Psoas muscle (tissue), 8 donors: ENCODE data around the gene PLSCR4. TPM values are rescaled to one million over a fixed set of nuclear protein-coding genes. Genes with fewer than 3 reads are reported as not detected.

Experiments used
- ATAC-seq, 4 donors: fragments of 200-7000 bp; cut with Tn5 transposase; one replicate each; pipeline ENCODE4 v1.9.1; 2020; ENCODE audit warnings: moderate library complexity in 3 of 4, mild to moderate bottlenecking in 2 of 4
- DNase-seq, 2 donors: peaks; one replicate each; pipeline ENCODE4 v3.0.0-alpha.2; 2020
- H3K27ac ChIP-seq: fragments of 200-600 bp; one replicate; pipeline ENCODE4 v1.8.0; 2022
- H3K27me3 ChIP-seq, 3 donors: fragments of 200-600 bp in 1 of 3; one replicate each; pipeline versions ENCODE4 v1.6.1 to v1.8.0; 2013 to 2022; ENCODE audit warnings: low read length in 2 of 3, mild to moderate bottlenecking in 2 of 3, moderate library complexity in 1 of 3; ENCODE audit not compliant: insufficient read depth in 3 of 3
- H3K36me3 ChIP-seq, 2 donors: fragments of 200-600 bp in 1 of 2; one replicate each; pipeline versions ENCODE4 v1.6.1 to v1.8.0; 2013 to 2022; ENCODE audit warnings: low read depth in 1 of 2, mild to moderate bottlenecking in 1 of 2, moderate library complexity in 1 of 2; ENCODE audit not compliant: insufficient read depth in 1 of 2
- H3K4me1 ChIP-seq: fragments of 200-600 bp; one replicate; pipeline ENCODE4 v1.8.0; 2022
- H3K4me3 ChIP-seq: fragments of 200-600 bp; one replicate; pipeline ENCODE4 v1.8.0; 2022; ENCODE audit warnings: mild to moderate bottlenecking
- H3K9me3 ChIP-seq: fragments of 200-600 bp; one replicate; pipeline ENCODE4 v1.8.0; 2022
- WGBS, 3 donors: extraction: QIAGEN DNeasy Blood & Tissue Kit; methylation state at CpG; one replicate each; pipeline versions ENCODE4 v1.1.6 to v1.1.7; 2013; 5-methylcytosine and 5-hydroxymethylcytosine counted together
- intact Hi-C, 2 donors: fragments of 100-400 bp; cut with DNase I; formaldehyde crosslinking; loops; one replicate each; pipeline versions ENCODE4 v1.11.0 to v1.14.2; 2022
- polyA plus RNA-seq, 3 donors: library from polyadenylated mRNA; stranded (reverse); fragments of 200-250 nt; gene quantifications; one replicate each; pipeline ENCODE4 v1.2.3, GENCODE V29; 2013
- total RNA-seq, 4 donors: library from RNA; stranded (reverse); fragmentation: NEBNext Ultra II Directional in 2 of 4; extraction: Animal tissue kit (Norgen Biotek cat#: 25700) in 2 of 4; gene quantifications; one replicate each; pipeline versions ENCODE4 v1.2.1 to v1.2.4, GENCODE V29; 2021 to 2023
- TF ChIP-seq, protein P1 (sequence below): fragments of 200-600 bp; IDR thresholded peaks from one replicate; pipeline ENCODE4 v1.8.0; 2022; ENCODE audit warnings: antibody characterized with exemption
- donor health status: healthy with polysubstance abuse.
- donor health status: DM: no; HTN: no; CAD: no; lungs with moderate emphysema.
- donor health status: Bipolar disorder and iron deficiency.
- donor health status: healthy.
- donor health status: DM: yes; HTN: yes; CAD: no.
- donor health status: DM: no; HTN: no; CAD: no.
- donor health status: DM: no; HTN: no; CAD: no.
- donor health status: DM: yes; HTN: yes; CAD: no.

Gene PLSCR4
- total and polyA plus RNA-seq, 7 donors = 2.0 to 13.5 (median 3.6) TPM

DNA sequence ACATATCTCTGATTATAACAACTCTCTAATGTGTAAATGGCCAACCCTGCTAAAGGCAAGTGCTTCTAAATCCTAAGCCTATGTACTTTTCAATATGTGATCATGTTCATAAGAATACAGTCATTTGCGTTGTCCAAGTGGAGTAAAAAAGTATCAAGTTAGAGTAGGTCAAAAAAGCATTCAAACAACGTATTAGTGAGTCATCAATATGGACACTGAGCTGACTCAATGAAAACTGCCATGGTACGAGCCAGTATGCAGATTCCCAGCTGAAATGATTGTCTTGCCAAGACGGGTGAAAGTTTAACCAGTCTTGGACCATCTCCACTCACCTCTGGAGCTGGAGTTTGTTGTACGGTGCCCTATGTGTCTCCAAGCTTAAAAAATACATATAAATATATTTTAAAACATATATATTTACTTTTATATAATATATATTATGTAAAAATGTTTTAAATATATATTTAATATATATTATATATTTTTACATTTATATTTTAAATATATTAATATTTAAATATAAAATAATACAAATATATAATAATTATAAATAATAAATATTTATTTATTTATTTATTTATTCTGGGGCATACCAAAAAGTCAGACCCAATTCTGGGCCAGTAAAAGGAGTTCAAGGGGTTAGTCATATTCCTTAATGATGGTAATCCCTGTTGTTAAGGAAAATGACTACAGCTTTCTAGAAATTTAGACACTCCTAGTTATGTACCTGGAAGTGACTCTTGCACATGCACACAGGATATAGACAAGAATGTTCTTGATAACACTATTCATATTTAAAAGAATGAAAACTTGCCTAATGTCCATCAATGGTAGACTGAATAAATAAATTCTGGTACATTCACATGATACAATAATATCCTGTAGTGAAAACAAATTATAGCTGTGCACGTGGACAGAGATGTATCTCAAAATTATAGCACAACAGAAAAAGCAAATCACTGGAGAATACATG is 27.2 kb downstream of the PLSCR4 start:
- Histone ChIP-seq H3K9me3 (no peaks in the 10 kb centered on the region), H3K27me3 (no peaks in the 10 kb centered on the region), H3K4me3 (no peak overlapping the region), H3K36me3 (no peaks in the 10 kb centered on the region), H3K4me1 (no peaks in the 10 kb centered on the region), H3K27ac (no peak overlapping the region)
- TF ChIP-seq, protein P1, sequence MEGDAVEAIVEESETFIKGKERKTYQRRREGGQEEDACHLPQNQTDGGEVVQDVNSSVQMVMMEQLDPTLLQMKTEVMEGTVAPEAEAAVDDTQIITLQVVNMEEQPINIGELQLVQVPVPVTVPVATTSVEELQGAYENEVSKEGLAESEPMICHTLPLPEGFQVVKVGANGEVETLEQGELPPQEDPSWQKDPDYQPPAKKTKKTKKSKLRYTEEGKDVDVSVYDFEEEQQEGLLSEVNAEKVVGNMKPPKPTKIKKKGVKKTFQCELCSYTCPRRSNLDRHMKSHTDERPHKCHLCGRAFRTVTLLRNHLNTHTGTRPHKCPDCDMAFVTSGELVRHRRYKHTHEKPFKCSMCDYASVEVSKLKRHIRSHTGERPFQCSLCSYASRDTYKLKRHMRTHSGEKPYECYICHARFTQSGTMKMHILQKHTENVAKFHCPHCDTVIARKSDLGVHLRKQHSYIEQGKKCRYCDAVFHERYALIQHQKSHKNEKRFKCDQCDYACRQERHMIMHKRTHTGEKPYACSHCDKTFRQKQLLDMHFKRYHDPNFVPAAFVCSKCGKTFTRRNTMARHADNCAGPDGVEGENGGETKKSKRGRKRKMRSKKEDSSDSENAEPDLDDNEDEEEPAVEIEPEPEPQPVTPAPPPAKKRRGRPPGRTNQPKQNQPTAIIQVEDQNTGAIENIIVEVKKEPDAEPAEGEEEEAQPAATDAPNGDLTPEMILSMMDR = no peak
- 87 to 88% (median 88%) methylated on average over 6 of the region's 6 CpGs for WGBS, 3 donors
- DNase-seq (no peak), ATAC-seq (no peak)
- intact Hi-C loops = no loop called here

DNA sequence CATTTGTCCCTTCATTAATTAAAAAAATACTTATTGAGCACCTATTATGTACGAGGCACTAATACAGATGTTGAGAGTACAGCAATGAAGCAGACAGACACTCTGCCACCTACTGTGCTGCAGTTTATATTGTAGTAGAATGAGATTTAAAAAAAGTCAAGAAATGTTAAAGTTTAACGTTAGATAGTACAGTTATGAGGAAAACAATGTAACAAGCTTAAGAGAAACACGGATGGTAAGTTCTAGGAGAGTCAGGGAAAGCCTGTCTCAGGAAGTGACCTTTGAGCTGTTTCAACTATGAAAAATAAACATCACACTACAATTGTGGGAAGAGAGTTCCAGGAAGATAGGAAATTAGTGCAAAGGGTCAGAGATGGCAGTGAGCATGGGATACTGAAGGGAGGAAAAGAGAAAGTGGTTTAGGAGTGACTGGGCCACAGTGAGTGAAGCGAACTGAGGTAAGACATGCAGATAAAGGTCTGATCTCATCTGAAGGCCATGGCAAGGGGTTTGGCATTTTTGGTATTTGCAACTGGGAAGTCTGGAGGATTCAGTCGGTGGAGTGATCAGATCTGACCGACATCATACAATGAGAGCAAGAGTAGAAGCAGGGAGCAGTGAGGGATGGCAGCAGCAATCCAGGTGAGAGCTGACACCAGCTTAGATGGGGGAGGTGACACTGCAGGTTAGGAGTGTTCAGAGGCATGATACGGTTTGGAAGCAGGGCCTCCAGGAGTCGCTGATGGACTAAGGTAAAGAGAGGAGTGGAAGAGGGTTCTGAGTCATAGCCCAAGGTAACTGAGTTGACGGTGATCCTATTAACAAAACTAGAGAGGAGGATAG is 28.5 kb downstream of the PLSCR4 start:
- no peaks in the 10 kb centered on the region for H3K36me3 ChIP-seq
- H3K4me3 ChIP-seq = no peak overlapping the region
- H3K27ac ChIP-seq = no peak overlapping the region
- ATAC-seq (peak in 1 of 4 donors; percentile 27), DNase-seq (no peak)
- WGBS, 3 donors = 68 to 74% (median 70%) methylated on average over 9 of the region's 9 CpGs
- TF ChIP-seq, protein P1 = no peak
- H3K4me1 ChIP-seq = no peaks in the 10 kb centered on the region
- H3K27me3 ChIP-seq = no peaks in the 10 kb centered on the region
- H3K9me3 ChIP-seq = no peaks in the 10 kb centered on the region
- intact Hi-C loops = no loop called here

DNA sequence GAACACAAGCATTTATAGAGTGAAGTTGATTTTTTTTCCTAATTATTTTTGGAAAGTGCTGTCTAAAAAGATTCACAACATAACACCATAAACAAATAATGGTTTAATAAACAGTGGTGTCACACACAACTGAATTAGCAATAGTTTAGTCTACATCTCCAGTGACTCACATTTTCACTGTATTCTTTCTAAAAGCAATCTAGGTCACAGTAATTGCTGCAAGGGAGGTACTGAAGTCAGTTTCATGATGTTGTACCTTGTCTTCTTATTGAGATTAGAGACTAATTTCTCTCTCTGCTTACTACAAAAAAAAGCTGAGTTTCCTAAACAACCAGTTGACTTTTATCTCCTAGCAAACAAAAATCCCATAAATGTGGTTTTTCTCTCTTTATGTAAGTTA is 29.6 kb downstream of the PLSCR4 start:
- DNase-seq (no peak), ATAC-seq (no peak)
- Histone ChIP-seq H3K27me3 (no peaks in the 10 kb centered on the region), H3K27ac (no peak overlapping the region), H3K4me1 (no peaks in the 10 kb centered on the region), H3K4me3 (no peak overlapping the region), H3K9me3 (no peaks in the 10 kb centered on the region), H3K36me3 (no peaks in the 10 kb centered on the region)
- intact Hi-C loops = loop anchor here in 1 of 2 donors (2.0 kb wide), 1 partner anchor 106 kb away; no protein-coding TSS in a partner anchor
- TF ChIP-seq, protein P1 = no peak

DNA sequence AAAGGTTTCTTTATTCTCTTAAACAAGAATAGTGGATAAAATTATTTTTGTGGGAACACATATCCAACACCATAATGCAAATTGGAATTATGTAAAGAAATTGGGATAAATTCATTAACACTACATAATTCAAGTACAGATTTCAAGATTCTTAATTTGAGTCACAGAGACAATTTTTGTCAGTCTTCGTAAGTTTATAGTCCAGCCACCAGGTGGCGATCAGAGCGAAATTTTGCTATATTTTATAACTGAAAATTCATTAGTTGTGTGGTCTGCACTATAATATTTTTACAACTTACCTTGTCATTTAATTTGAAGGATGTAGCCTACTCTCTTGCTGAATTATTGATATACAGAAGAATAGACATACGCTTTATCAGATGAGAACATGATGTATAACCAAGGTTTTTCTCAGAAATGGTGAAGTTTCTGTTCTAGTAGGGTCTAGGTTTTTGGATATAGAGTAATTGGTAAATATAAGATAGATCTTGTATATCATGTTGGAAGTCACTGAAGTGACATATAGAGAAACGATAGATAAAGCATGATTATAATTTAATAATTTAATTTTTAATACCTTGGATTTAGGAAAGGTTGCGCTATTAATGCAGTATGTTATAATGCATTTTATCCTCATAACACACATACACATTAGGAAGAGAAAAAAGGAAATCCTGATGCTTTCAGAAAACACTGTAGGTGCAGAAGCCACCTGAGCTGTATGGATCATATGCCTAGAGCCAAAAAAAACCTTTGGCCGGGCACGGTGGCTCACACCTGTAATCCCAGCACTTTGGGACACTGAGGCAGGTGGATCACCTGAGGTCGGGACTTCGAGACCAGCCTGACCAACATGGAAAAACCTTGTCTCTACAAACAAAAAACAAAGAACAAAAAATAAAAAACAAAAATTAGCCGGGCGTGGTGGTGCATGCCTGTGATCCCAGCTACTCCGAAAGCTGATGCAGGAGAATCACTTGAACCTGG is 31.7 kb downstream of the PLSCR4 start:
- H3K27me3 ChIP-seq = no peaks in the 10 kb centered on the region
- H3K9me3 ChIP-seq = no peaks in the 10 kb centered on the region
- WGBS, 3 donors = 72 to 77% (median 75%) methylated on average over 13 of the region's 13 CpGs
- intact Hi-C loops = loop anchor here (5.0 to 10.0 kb wide), 2 partner anchors 108 to 356 kb away; no protein-coding TSS in a partner anchor
- H3K4me1 ChIP-seq = no peaks in the 10 kb centered on the region
- no peaks in the 10 kb centered on the region for H3K36me3 ChIP-seq
- no peak overlapping the region for H3K27ac ChIP-seq
- DNase-seq (peak in 1 of 2 donors; percentile 15), ATAC-seq (no peak)
- TF ChIP-seq, protein P1 = peak; percentile 70
- no peak overlapping the region for H3K4me3 ChIP-seq
